Osteocyte (in vitro differentiated cells): Measurements from ENCODE around the gene PCED1B. TPM values are rescaled to one million over a fixed set of nuclear protein-coding genes. Genes with fewer than 3 reads are reported as not detected.
A peak's percentile ranks its signal among the peaks of the same experiment; 100 is the strongest.
"Not testable (repeated sequence)": the region's sequence is repeated elsewhere in the genome, so short reads cannot be mapped to it uniquely, and the experiment has no call there.

Experiments used
- DNase-seq: peaks from one replicate; pipeline ENCODE4 v3.0.0; 2021; ENCODE audit warnings: mixed read lengths; ENCODE audit not compliant: unreplicated experiment; ENCODE audit errors: extremely low spot score
- H3K27ac Mint-ChIP-seq: one replicate; pipeline ENCODE4 v1.8.0; 2021; ENCODE audit warnings: mild to moderate bottlenecking, mixed read lengths; ENCODE audit not compliant: unreplicated experiment
- H3K27me3 Mint-ChIP-seq: one replicate; pipeline ENCODE4 v1.8.0; 2021; ENCODE audit warnings: mixed read lengths; ENCODE audit not compliant: unreplicated experiment
- H3K36me3 Mint-ChIP-seq: one replicate; pipeline ENCODE4 v1.8.0; 2021; ENCODE audit warnings: mixed read lengths; ENCODE audit not compliant: unreplicated experiment
- H3K4me1 Mint-ChIP-seq: one replicate; pipeline ENCODE4 v1.8.0; 2021; ENCODE audit warnings: mixed read lengths; ENCODE audit not compliant: unreplicated experiment
- H3K4me3 Mint-ChIP-seq: one replicate; pipeline ENCODE4 v1.8.0; 2021; ENCODE audit warnings: mild to moderate bottlenecking, moderate library complexity, mixed read lengths; ENCODE audit not compliant: unreplicated experiment
- H3K9me3 Mint-ChIP-seq: one replicate; pipeline ENCODE4 v1.8.0; 2021; ENCODE audit warnings: mixed read lengths; ENCODE audit not compliant: unreplicated experiment
- total RNA-seq: library from RNA; stranded (reverse); gene quantifications from 2 replicates; pipeline ENCODE4 v1.2.1, GENCODE V29; 2021
- TF ChIP-seq, protein P1 (sequence below): fragments of 200-600 bp; sonication (generic); IDR thresholded peaks from 2 replicates; pipeline ENCODE4 v1.5.0; 2021; ENCODE audit warnings: antibody characterized with exemption, mild to moderate bottlenecking, moderate library complexity

PCED1B gene
- total RNA-seq, 1 donor from 2014 or later: 1.6 TPM

DNA sequence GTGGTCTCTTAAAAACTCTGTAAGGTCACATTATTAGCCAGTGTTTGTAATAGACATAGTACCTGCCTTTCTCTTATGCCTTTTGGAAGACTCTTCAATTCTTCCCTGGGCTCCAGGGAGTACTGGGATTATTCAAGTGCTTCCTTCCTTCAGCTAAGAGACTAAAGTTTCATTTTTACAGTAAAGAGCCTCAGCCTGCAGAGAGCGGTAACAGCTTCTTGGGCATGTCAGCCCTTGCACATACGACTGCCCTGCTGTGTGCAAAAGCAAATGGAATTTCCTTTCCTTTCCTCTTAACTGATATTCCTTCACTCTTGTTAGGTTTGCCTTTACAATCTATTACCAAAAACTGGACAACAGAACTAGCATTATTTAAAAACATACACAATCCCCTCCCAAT is 33.3 kb downstream of the PCED1B start:
- peaks cover 6% of the 10 kb centered on the region for H3K36me3 Mint-ChIP-seq
- no peaks in the 10 kb centered on the region for H3K9me3 Mint-ChIP-seq
- H3K4me3 Mint-ChIP-seq: no peak overlapping the region

DNA sequence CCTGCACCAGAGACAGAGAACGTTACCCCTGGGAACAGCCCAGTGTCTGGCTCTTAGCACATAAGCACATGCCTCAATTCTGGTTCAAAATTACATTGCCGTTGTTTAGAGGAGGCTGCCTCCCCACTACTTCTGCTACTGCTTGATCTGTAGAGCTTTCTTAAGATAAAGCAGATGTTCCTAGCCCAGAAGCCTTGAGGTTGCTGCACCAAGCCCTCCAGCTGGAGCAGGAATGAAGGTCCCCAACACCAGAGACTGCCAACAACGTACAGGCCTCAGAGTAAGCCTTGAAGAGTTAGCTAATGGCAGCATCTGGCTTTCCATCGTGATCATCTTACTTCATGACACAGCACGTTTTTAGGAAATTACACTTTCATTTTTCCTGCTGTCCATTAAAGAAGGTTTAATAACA is 35.1 kb downstream of the PCED1B start:
- DNase-seq: no peak

More for the DNA sequence above, 33.3 kb downstream of the PCED1B start:
- no peak for DNase-seq
- no peak overlapping the region for H3K27ac Mint-ChIP-seq
- H3K27me3 Mint-ChIP-seq: no peaks in the 10 kb centered on the region
- TF ChIP-seq, protein P1, sequence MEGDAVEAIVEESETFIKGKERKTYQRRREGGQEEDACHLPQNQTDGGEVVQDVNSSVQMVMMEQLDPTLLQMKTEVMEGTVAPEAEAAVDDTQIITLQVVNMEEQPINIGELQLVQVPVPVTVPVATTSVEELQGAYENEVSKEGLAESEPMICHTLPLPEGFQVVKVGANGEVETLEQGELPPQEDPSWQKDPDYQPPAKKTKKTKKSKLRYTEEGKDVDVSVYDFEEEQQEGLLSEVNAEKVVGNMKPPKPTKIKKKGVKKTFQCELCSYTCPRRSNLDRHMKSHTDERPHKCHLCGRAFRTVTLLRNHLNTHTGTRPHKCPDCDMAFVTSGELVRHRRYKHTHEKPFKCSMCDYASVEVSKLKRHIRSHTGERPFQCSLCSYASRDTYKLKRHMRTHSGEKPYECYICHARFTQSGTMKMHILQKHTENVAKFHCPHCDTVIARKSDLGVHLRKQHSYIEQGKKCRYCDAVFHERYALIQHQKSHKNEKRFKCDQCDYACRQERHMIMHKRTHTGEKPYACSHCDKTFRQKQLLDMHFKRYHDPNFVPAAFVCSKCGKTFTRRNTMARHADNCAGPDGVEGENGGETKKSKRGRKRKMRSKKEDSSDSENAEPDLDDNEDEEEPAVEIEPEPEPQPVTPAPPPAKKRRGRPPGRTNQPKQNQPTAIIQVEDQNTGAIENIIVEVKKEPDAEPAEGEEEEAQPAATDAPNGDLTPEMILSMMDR: no peak
- H3K4me1 Mint-ChIP-seq: peaks cover 5% of the 10 kb centered on the region

DNA sequence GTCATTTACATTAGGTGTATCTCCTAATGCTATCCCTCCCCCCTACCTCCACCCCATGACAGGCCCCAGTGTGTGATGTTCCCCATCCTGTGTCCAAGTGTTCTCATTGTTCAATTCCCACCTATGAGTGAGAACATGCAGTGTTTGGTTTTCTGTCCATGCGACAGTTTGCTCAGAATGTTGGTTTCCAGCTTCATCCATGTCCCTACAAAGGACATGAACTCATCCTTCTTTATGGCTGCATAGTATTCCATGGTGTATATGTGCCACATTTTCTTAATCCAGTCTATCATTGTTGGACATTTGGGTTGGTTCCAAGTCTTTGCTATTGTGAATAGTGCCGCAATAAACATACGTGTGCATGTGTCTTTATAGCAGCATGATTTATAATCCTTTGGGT is 37.9 kb downstream of the PCED1B start:
- not testable (repeated sequence) for H3K36me3 Mint-ChIP-seq, DNase-seq, H3K4me3 Mint-ChIP-seq, H3K27ac Mint-ChIP-seq, H3K9me3 Mint-ChIP-seq, H3K27me3 Mint-ChIP-seq
- peaks cover 13% of the 10 kb centered on the region for H3K4me1 Mint-ChIP-seq

More for the DNA sequence above, 35.1 kb downstream of the PCED1B start:
- peaks cover 6% of the 10 kb centered on the region for H3K36me3 Mint-ChIP-seq
- no peak overlapping the region for H3K27ac Mint-ChIP-seq
- TF ChIP-seq, protein P1: no peak
- H3K9me3 Mint-ChIP-seq: no peaks in the 10 kb centered on the region
- no peak overlapping the region for H3K4me3 Mint-ChIP-seq
- peaks cover 3% of the 10 kb centered on the region for H3K4me1 Mint-ChIP-seq
- no peaks in the 10 kb centered on the region for H3K27me3 Mint-ChIP-seq

DNA sequence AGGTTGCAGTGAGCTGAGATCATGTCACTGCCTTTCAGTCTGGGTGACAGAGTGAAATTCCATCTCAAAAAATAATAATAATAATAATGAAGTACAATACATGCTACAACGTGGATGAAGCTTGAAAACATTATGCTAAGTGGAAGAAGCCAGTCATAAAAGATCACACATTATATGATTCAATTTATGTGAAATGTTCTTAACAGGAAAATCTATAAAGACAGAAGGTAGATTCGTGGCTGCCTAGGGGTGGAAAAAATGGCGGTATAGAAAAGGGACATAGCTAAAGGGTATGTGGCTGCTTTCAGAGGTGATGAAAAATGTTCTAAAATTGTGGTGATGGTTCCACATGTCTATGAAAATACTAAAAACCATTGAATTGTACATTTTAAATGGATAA is 41.3 kb downstream of the PCED1B start:
- Mint-ChIP-seq H3K27me3 (no peaks in the 10 kb centered on the region), H3K27ac (peak overlapping the region; percentile 70), H3K4me3 (no peak overlapping the region)

DNA sequence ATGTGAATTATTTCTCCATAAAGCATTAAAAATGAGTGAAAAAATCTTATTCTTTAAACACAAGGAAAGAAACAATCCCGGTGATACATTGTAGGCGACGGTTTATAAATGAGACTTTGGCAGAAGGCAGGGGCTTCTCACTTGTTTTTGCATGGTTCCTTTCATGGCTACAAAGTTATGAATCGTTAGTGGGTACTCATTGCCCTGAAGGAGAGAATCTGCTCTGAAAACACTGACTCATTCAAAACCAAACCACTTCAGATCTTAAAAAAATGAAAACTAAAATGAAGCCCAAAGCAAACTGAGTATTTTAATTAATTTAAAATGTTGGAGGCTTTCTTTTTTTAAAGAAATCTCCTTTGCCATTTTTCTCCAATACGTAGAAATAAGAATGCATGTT is 41.7 kb downstream of the PCED1B start:
- peaks cover 19% of the 10 kb centered on the region for H3K4me1 Mint-ChIP-seq
- H3K9me3 Mint-ChIP-seq: peaks cover 4% of the 10 kb centered on the region

More for the DNA sequence above, 41.3 kb downstream of the PCED1B start:
- TF ChIP-seq, protein P1: no peak
- Mint-ChIP-seq H3K4me1 (peaks cover 19% of the 10 kb centered on the region), H3K9me3 (peaks cover 4% of the 10 kb centered on the region), H3K36me3 (no peaks in the 10 kb centered on the region)
- no peak for DNase-seq

More for the DNA sequence above, 41.7 kb downstream of the PCED1B start:
- peak overlapping the region; percentile 70 for H3K27ac Mint-ChIP-seq
- DNase-seq: no peak
- H3K4me3 Mint-ChIP-seq: no peak overlapping the region
- H3K36me3 Mint-ChIP-seq: no peaks in the 10 kb centered on the region
- no peaks in the 10 kb centered on the region for H3K27me3 Mint-ChIP-seq
- TF ChIP-seq, protein P1: no peak
